Stimulated activated CD8-positive, alpha-beta memory T cell treated with anti-CD3 and anti-CD28 coated beads, Interleukin-4, amount 100 ng/mL, for 24 hours (primary cell): ENCODE data around the gene HOXA9.

ENCODE experiments used
- DNase-seq: peaks from one replicate; pipeline ENCODE4 v3.0.0-alpha.2; 2020; ENCODE audit warnings: low read depth

Gene HOXA9

GRCh38 chr7:27200761-27201579 lies 35.6 kb upstream of the HOXA9 start:
- no peak for DNase-seq

GRCh38 chr7:27199849-27200760 lies 34.8 kb upstream of the HOXA9 start, which contains the start of gene HOXA13:
HOXA13 (minus strand) TSS chr7:27200091; CDS start chr7:27200077, 14 bp downstream.
- DNase-seq, result peak; percentile 24

GRCh38 chr7:27198871-27199801 lies 33.8 kb upstream of the HOXA9 start:
- DNase-seq, result no peak

GRCh38 chr7:27198138-27198841 lies 33.0 kb upstream of the HOXA9 start:
- no peak for DNase-seq

GRCh38 chr7:27197137-27198042 lies 32.1 kb upstream of the HOXA9 start:
- no peak for DNase-seq

GRCh38 chr7:27196287-27196767 lies 31.0 kb upstream of the HOXA9 start:
- peak; percentile 74 for DNase-seq

GRCh38 chr7:27194686-27195379 lies 29.5 kb upstream of the HOXA9 start:
- DNase-seq, result no peak

- DNase-seq, result no peak
These were observed 28.6 kb upstream of the HOXA9 start for GRCh38 chr7:27194002-27194352.

- no peak for DNase-seq
These were observed 28.1 kb upstream of the HOXA9 start for GRCh38 chr7:27193335-27194001.

- no peak for DNase-seq
These were observed 27.4 kb upstream of the HOXA9 start for GRCh38 chr7:27192546-27193334.

- no peak for DNase-seq
These were observed 26.7 kb upstream of the HOXA9 start for GRCh38 chr7:27191833-27192545.

GRCh38 chr7:27191161-27191731 lies 25.9 kb upstream of the HOXA9 start:
- DNase-seq, result no peak

GRCh38 chr7:27189997-27190748 lies 24.8 kb upstream of the HOXA9 start:
- DNase-seq, result no peak

- no peak for DNase-seq
These were observed 24.1 kb upstream of the HOXA9 start for GRCh38 chr7:27189295-27189996.
